DND-41 (cell line): ENCODE data around the gene IFRD2.

Experiments
- ATAC-seq: fragments of 200-7000 bp; cut with Tn5 transposase; 3 replicates; pipeline ENCODE4 v1.9.1; 2021; ENCODE audit warnings: low read depth; ENCODE audit not compliant: insufficient read depth
- DNase-seq: peaks from one replicate; pipeline ENCODE4 v3.0.0-alpha.2; 2020
- H2AFZ ChIP-seq: 2 replicates; pipeline ENCODE4 v1.6.0; 2012; ENCODE audit warnings: low read depth, low read length
- H3K27ac ChIP-seq: 2 replicates; pipeline ENCODE4 v1.5.1; 2012; ENCODE audit warnings: low read length, inconsistent platforms
- H3K27me3 ChIP-seq: fragments of 200-600 bp; sonication (generic); 2 replicates; pipeline ENCODE4 v1.6.0; 2012; ENCODE audit warnings: low read length, mild to moderate bottlenecking, inconsistent platforms; ENCODE audit not compliant: insufficient read depth, poor library complexity
- H3K36me3 ChIP-seq: 2 replicates; pipeline ENCODE4 v1.5.1; 2012; ENCODE audit warnings: low read length, inconsistent platforms; ENCODE audit not compliant: insufficient read depth
- H3K4me1 ChIP-seq: 2 replicates; pipeline ENCODE4 v1.5.1; 2012; ENCODE audit warnings: mild to moderate bottlenecking, low read length; ENCODE audit not compliant: insufficient read depth
- H3K4me2 ChIP-seq: 2 replicates; pipeline ENCODE4 v1.6.0; 2012; ENCODE audit warnings: mild to moderate bottlenecking, moderate library complexity, low read length, inconsistent platforms; ENCODE audit not compliant: insufficient read depth
- H3K4me3 ChIP-seq, 2 experiments: fragments of 200-600 bp in 1 of 2; shearing (Covaris generic) in 1 of 2; 2 replicates each; pipeline ENCODE4 v1.5.1; 2012 to 2016; ENCODE audit warnings: inconsistent platforms in 2 of 2, low read length in 2 of 2, mild to moderate bottlenecking in 2 of 2, low read depth in 1 of 2, moderate library complexity in 1 of 2
- H3K79me2 ChIP-seq: 2 replicates; pipeline ENCODE4 v1.6.0; 2012; ENCODE audit warnings: low read length, inconsistent platforms; ENCODE audit not compliant: insufficient read depth
- H3K9ac ChIP-seq: 2 replicates; pipeline ENCODE4 v1.6.0; 2012; ENCODE audit warnings: low read depth, mild to moderate bottlenecking, inconsistent platforms, low read length, moderate library complexity
- H3K9me3 ChIP-seq: 2 replicates; pipeline ENCODE4 v1.5.1; 2012; ENCODE audit warnings: low read length, moderate library complexity, mild to moderate bottlenecking, inconsistent platforms; ENCODE audit not compliant: insufficient read depth, severe bottlenecking
- H4K20me1 ChIP-seq: 2 replicates; pipeline ENCODE4 v1.6.0; 2012; ENCODE audit warnings: low read length; ENCODE audit not compliant: insufficient read depth
- CTCF ChIP-seq: IDR thresholded peaks from 2 replicates; pipeline ENCODE4 v1.5.1; 2012; ENCODE audit warnings: borderline replicate concordance, low read length, moderate library complexity, mild to moderate bottlenecking; ENCODE audit not compliant: poor library complexity, severe bottlenecking; ENCODE audit errors: extremely low read depth
- EZH2 ChIP-seq: IDR thresholded peaks from 3 replicates; pipeline ENCODE4 v1.6.1; 2012; ENCODE audit warnings: borderline replicate concordance, low read depth, mild to moderate bottlenecking, moderate library complexity, low read length, inconsistent platforms; ENCODE audit not compliant: severe bottlenecking

Gene IFRD2

GRCh38 chr3:50270422-50271224 is 21.6 kb downstream of the IFRD2 start:
- no peaks in the 10 kb centered on the region for H3K9me3 ChIP-seq
- H3K36me3 ChIP-seq = no peaks in the 10 kb centered on the region
- H4K20me1 ChIP-seq = no peaks in the 10 kb centered on the region
- H3K4me1 ChIP-seq = peaks cover 8% of the 10 kb centered on the region
- no peak overlapping the region for H3K27ac ChIP-seq
- H2AFZ ChIP-seq = no peak overlapping the region
- H3K9ac ChIP-seq = no peak overlapping the region
- H3K79me2 ChIP-seq = no peaks in the 10 kb centered on the region
- H3K27me3 ChIP-seq = peaks cover 14% of the 10 kb centered on the region
- H3K4me2 ChIP-seq = no peak overlapping the region
- ATAC-seq (no peak), DNase-seq (no peak)
- H3K4me3 ChIP-seq = no peak overlapping the region
- no peak for TF ChIP-seq EZH2

- Histone ChIP-seq H3K4me2 (no peak overlapping the region), H3K27me3 (peaks cover 8% of the 10 kb centered on the region), H3K4me3 (no peak overlapping the region), H3K9ac (no peak overlapping the region), H2AFZ (no peak overlapping the region), H4K20me1 (no peaks in the 10 kb centered on the region), H3K79me2 (no peaks in the 10 kb centered on the region), H3K36me3 (no peaks in the 10 kb centered on the region), H3K9me3 (no peaks in the 10 kb centered on the region), H3K27ac (no peak overlapping the region), H3K4me1 (peaks cover 8% of the 10 kb centered on the region)
- DNase-seq = no peak
- ATAC-seq = no peak
- no peak for TF ChIP-seq CTCF
Measured at GRCh38 chr3:50269977-50270413, 22.2 kb downstream of the IFRD2 start.

- TF ChIP-seq CTCF = no peak
- TF ChIP-seq EZH2 = no peak
- Histone ChIP-seq H2AFZ (no peak overlapping the region), H3K4me3 (no peak overlapping the region), H3K9me3 (no peaks in the 10 kb centered on the region), H3K9ac (no peak overlapping the region), H3K4me1 (peaks cover 8% of the 10 kb centered on the region), H3K36me3 (no peaks in the 10 kb centered on the region), H3K27ac (no peak overlapping the region), H3K79me2 (no peaks in the 10 kb centered on the region), H3K4me2 (no peak overlapping the region), H3K27me3 (peaks cover 3% of the 10 kb centered on the region), H4K20me1 (no peaks in the 10 kb centered on the region)
- no peak for DNase-seq
- no peak for ATAC-seq
Measured at GRCh38 chr3:50269460-50269859, 22.8 kb downstream of the IFRD2 start.

- ATAC-seq (no peak), DNase-seq (no peak)
- H3K4me2 ChIP-seq = no peak within 1 kb of the TSS
- no peaks in the 10 kb centered on the region for H3K36me3 ChIP-seq
- H3K79me2 ChIP-seq = no peaks in the 10 kb centered on the region
- no peak within 1 kb of the TSS for H2AFZ ChIP-seq
- H3K27ac ChIP-seq = no peak within 1 kb of the TSS
- no peaks in the 10 kb centered on the region for H4K20me1 ChIP-seq
- no peak within 1 kb of the TSS for H3K4me3 ChIP-seq
- H3K9ac ChIP-seq = no peak within 1 kb of the TSS
- H3K4me1 ChIP-seq = peaks cover 8% of the 10 kb centered on the region
- TF ChIP-seq CTCF = no peak
- no peak for TF ChIP-seq EZH2
- H3K9me3 ChIP-seq = no peaks in the 10 kb centered on the region
- H3K27me3 ChIP-seq = no peaks in the 10 kb centered on the region
Measured at GRCh38 chr3:50268703-50269451, 23.4 kb downstream of the IFRD2 start, which contains the start of gene SEMA3B. TSS of gene SEMA3B (plus strand) at chr3:50269147. CDS start at chr3:50269241, 94 bp downstream.
